Measurements from ENCODE around the gene RP9. TPM values are rescaled to one million over a fixed set of nuclear protein-coding genes. Genes with fewer than 3 reads are reported as not detected.

RP9 gene
- total RNA-seq, 1 donor from 2014 or later: 29.6 TPM

- intact Hi-C loops (cut with micrococcal nuclease): loop anchor here (10.0 kb wide), 1 partner anchor 1968 kb away; the partner anchor contains the start of gene DPY19L1
- POLR2A ChIA-PET: no interaction called here
- Mint-ChIP-seq H3K9me3 (peaks cover 27% of the 10 kb centered on the region), H3K36me3 (ENCODE audit: low read depth) (peaks cover 14% of the 10 kb centered on the region), H3K4me3 (no peak overlapping the region), H3K27me3 (peaks cover under 1% of the 10 kb centered on the region), H3K27ac (no peak overlapping the region), H3K4me1 (peaks cover 9% of the 10 kb centered on the region)
- DNase-seq (no peak), ATAC-seq (ENCODE audit: low read depth) (no peak)
- no peak for TF ChIP-seq CTCF (IDR thresholded peaks at IDR 0.05)
- CTCF ChIA-PET: no interaction called here
These were observed 42.4 kb downstream of the RP9 start for GRCh38 chr7:33066771-33067170.

GRCh38 chr7:33065981-33066380 lies 43.2 kb downstream of the RP9 start:
- no peak for TF ChIP-seq CTCF (IDR thresholded peaks at IDR 0.05)
- POLR2A ChIA-PET: no interaction called here
- Mint-ChIP-seq H3K4me1 (peaks cover 16% of the 10 kb centered on the region), H3K4me3 (no peak overlapping the region), H3K9me3 (peaks cover 20% of the 10 kb centered on the region), H3K36me3 (ENCODE audit: low read depth) (peaks cover 14% of the 10 kb centered on the region), H3K27me3 (no peaks in the 10 kb centered on the region), H3K27ac (no peak overlapping the region)
- CTCF ChIA-PET: no interaction called here
- DNase-seq (no peak), ATAC-seq (ENCODE audit: low read depth) (no peak)
- intact Hi-C loops (cut with micrococcal nuclease): loop anchor here (10.0 kb wide), 1 partner anchor 1969 kb away; the partner anchor contains the start of gene DPY19L1

- CTCF ChIA-PET: interaction anchor here (1.1 to 4.4 kb wide), 4 partner anchors 10 to 216 kb away, joined by 5 to 32 read pairs (median 6); partner anchors contain the start of gene RP9
- intact Hi-C loops (cut with micrococcal nuclease): loop anchor here (1.0 to 10.0 kb wide), 10 partner anchors 9 to 1972 kb away; partner anchors contain the start of genes AVL9, BBS9, DPY19L1 and RP9
These were observed 46.3 kb downstream of the RP9 start for GRCh38 chr7:33062782-33063443.

GRCh38 chr7:33062023-33062781 lies 47.0 kb downstream of the RP9 start, which contains the start of gene NT5C3A:
Gene NT5C3A (minus strand): TSS chr7:33062776. CDS start chr7:33062705, 71 bp downstream.
- peaks cover 21% of the 10 kb centered on the region for H3K36me3 Mint-ChIP-seq (ENCODE audit: low read depth)
- intact Hi-C loops (cut with micrococcal nuclease): loop anchor here (1.0 to 10.0 kb wide), 6 partner anchors 8 to 1973 kb away; partner anchors contain the start of genes AVL9, BBS9 and DPY19L1
- DNase-seq (no peak), ATAC-seq (ENCODE audit: low read depth) (no peak)
- no peaks in the 10 kb centered on the region for H3K27me3 Mint-ChIP-seq
- POLR2A ChIA-PET: interaction anchor here (0.6 to 3.6 kb wide), 15 partner anchors 9 to 572 kb away, joined by 3 to 44 read pairs (median 7); partner anchors contain the start of genes AVL9, FKBP9, KBTBD2 and LSM5
- no peak for TF ChIP-seq CTCF (IDR thresholded peaks at IDR 0.05)
- peak within 1 kb of the TSS; percentile 89 for H3K27ac Mint-ChIP-seq
- CTCF ChIA-PET: interaction anchor here (1.0 to 4.4 kb wide), 5 partner anchors 10 to 216 kb away, joined by 3 to 32 read pairs (median 6); partner anchors contain the start of gene RP9
- peaks cover 13% of the 10 kb centered on the region for H3K9me3 Mint-ChIP-seq
- H3K4me3 Mint-ChIP-seq: peak within 1 kb of the TSS; percentile 91
- peaks cover 47% of the 10 kb centered on the region for H3K4me1 Mint-ChIP-seq

More at GRCh38 chr7:33062782-33063443, 46.3 kb downstream of the RP9 start:
- Mint-ChIP-seq H3K9me3 (peaks cover 13% of the 10 kb centered on the region), H3K27me3 (no peaks in the 10 kb centered on the region), H3K36me3 (ENCODE audit: low read depth) (peaks cover 18% of the 10 kb centered on the region), H3K4me3 (peak overlapping the region; percentile 91), H3K4me1 (peaks cover 43% of the 10 kb centered on the region), H3K27ac (peak overlapping the region; percentile 89)
- DNase-seq: peak; percentile 91
- POLR2A ChIA-PET: interaction anchor here (0.8 to 3.6 kb wide), 16 partner anchors 10 to 573 kb away, joined by 3 to 44 read pairs (median 5); partner anchors contain the start of genes AVL9, FKBP9, KBTBD2 and LSM5
- peak; percentile 93 for ATAC-seq (ENCODE audit: low read depth)
- no peak for TF ChIP-seq CTCF (IDR thresholded peaks at IDR 0.05)

All from activated B cell treated with CpG ODN at 0.5 μM for 24 hours (primary cell).